Measurements from ENCODE around the gene HSBP1L1. TPM values are rescaled to one million over a fixed set of nuclear protein-coding genes. Genes with fewer than 3 reads are reported as not detected.

The HSBP1L1 gene
- total and polyA plus RNA-seq, 9 donors = 7.6 to 26.2 (median 12.3) TPM

DNA sequence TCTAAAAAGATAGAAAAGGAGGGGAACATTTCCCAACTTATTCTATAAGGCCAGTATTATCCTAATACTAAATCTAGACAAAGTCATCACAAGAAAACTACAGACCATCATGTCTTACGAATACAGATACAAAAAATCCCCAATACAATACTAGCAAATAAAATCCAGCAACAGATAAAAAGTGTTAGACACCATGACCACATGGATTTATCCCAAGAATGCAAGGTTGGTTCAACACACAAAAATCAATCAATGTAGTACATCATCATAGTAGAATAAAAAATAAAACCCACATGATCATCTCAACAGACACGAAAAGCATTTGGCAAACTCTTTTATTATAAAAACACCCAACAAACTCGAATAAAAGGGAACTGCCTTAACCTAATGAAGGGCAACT, 31.5 kb upstream of the HSBP1L1 start:
- H3K9me3 ChIP-seq = no peaks in the 10 kb centered on the region
- H3K4me1 ChIP-seq (ENCODE audit: insufficient read depth) = no peaks in the 10 kb centered on the region
- H3K36me3 ChIP-seq = no peaks in the 10 kb centered on the region
- 94 to 96% (median 96%) methylated on average over 3 of the region's 3 CpGs for WGBS, 3 donors
- no peaks in the 10 kb centered on the region for H3K27me3 ChIP-seq
- no peak overlapping the region for H3K4me3 ChIP-seq
- TF ChIP-seq CTCF (IDR thresholded peaks at IDR 0.05) (no peak), EP300 (IDR thresholded peaks at IDR 0.05) (no peak), POLR2A (IDR thresholded peaks at IDR 0.05) (no peak)
- intact Hi-C loops (cut with DNase I) = no loop called here
- no peak overlapping the region for H3K27ac ChIP-seq
- DNase-seq = no peak

DNA sequence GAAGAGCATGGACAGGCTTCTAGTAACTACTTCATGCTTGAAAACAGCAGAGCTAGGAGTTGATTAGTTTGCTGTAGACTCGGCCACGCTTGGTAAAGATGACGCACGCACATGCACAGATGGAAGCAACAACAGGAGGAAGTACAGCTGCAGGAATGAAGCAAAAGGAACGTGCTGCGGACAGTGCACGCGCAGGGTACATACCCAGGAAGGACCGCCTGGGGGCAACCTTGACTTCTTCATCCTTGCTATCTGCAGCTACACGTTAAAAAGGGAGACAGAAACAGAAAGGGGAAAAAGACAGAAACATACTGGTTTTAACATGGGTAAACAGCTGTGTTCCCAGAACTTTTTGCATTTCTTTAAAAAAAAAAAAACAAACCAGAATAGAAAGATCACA, 30.7 kb upstream of the HSBP1L1 start:
- peak in 3 of 5 donors; percentile 6 to 10 (median 8) for DNase-seq
- Histone ChIP-seq H3K9me3 (no peaks in the 10 kb centered on the region), H3K27ac (no peak overlapping the region), H3K27me3 (no peaks in the 10 kb centered on the region), H3K4me3 (no peak overlapping the region), H3K36me3 (no peaks in the 10 kb centered on the region), H3K4me1 (ENCODE audit: insufficient read depth) (no peaks in the 10 kb centered on the region)
- intact Hi-C loops (cut with DNase I) = no loop called here
- WGBS, 3 donors = 84 to 88% (median 84%) methylated on average over 10 of the region's 10 CpGs
- TF ChIP-seq EP300 (IDR thresholded peaks at IDR 0.05) = no peak
- TF ChIP-seq CTCF (IDR thresholded peaks at IDR 0.05) = no peak
- no peak for TF ChIP-seq POLR2A (IDR thresholded peaks at IDR 0.05)

DNA sequence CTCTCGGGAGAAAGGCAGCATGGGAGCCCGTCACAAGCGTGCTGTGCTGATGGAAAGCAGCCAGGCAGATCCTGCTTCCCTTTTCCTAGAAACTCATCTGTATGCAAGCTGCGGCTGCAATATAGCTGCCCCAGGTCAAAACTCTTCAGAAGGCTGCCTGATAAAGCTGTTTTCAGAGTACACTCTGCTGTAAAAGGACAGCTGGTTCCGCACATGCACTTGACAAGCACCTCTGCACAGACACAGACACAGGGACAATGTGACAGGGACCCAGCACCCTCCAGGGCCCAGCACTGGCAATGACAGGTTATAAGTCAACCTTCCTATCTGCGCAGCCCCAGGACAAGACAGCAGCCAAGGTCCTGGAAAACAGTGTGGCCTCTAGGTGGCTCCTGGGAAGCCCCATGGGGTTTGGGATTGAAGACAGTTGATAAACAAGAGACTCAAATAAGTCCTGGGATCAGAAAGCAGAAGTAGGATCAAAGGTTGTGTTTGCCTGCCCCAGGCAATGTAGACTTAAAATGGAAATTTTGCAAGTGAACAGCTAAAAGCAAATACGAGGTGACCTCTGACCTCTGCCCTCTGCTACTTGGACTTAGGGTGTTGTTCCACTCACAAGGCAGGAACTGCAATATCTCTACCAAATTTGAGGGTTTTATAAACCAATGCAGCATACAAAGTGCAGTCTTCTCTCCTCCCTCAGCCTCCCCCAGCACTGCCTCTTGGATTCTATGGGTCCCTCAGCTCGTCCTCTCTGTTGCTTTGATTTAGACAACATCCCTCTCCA, 29.9 kb upstream of the HSBP1L1 start:
- DNase-seq = peak in 3 of 5 donors; percentile 3 to 13 (median 9)
- Histone ChIP-seq H3K4me3 (no peak overlapping the region), H3K9me3 (no peaks in the 10 kb centered on the region), H3K27ac (no peak overlapping the region), H3K36me3 (no peaks in the 10 kb centered on the region), H3K4me1 (ENCODE audit: insufficient read depth) (no peaks in the 10 kb centered on the region), H3K27me3 (no peaks in the 10 kb centered on the region)
- 77 to 86% (median 79%) methylated on average over 8 of the region's 8 CpGs for WGBS, 3 donors
- intact Hi-C loops (cut with DNase I) = no loop called here
- TF ChIP-seq CTCF (IDR thresholded peaks at IDR 0.05) = no peak
- no peak for TF ChIP-seq EP300 (IDR thresholded peaks at IDR 0.05)
- TF ChIP-seq POLR2A (IDR thresholded peaks at IDR 0.05) = no peak

- whole genome bisulfite sequencing, 3 donors = 72 to 90% (median 88%) methylated on average over 5 of the region's 5 CpGs
- DNase-seq = peak in 1 of 5 donors; percentile 12
- H3K9me3 ChIP-seq = no peaks in the 10 kb centered on the region
- H3K4me3 ChIP-seq = no peak overlapping the region
- intact Hi-C loops (cut with DNase I) = no loop called here
- TF ChIP-seq CTCF (IDR thresholded peaks at IDR 0.05) (no peak), POLR2A (IDR thresholded peaks at IDR 0.05) (no peak), EP300 (IDR thresholded peaks at IDR 0.05) (no peak)
- no peak overlapping the region for H3K27ac ChIP-seq
- no peaks in the 10 kb centered on the region for H3K27me3 ChIP-seq
- no peaks in the 10 kb centered on the region for H3K4me1 ChIP-seq (ENCODE audit: insufficient read depth)
- no peaks in the 10 kb centered on the region for H3K36me3 ChIP-seq
Observed at GRCh38 chr18:79935098-79935480, 29.4 kb upstream of the HSBP1L1 start.
